UCSD-AML1 (cell line): ENCODE results near the gene SLC22A14.
"Not testable (repeated sequence)": the region's sequence is repeated elsewhere in the genome, so short reads cannot be mapped to it uniquely, and the experiment has no call there.

Experiments
- DNase-seq: peaks from one replicate; lab custom pipeline; 2025; ENCODE audit not compliant: unreplicated experiment; lab: John Stamatoyannopoulos, UW

The SLC22A14 gene

GRCh38 chr3:38312356-38312755 lies 30.3 kb downstream of the SLC22A14 start:
- DNase-seq: no peak

DNA sequence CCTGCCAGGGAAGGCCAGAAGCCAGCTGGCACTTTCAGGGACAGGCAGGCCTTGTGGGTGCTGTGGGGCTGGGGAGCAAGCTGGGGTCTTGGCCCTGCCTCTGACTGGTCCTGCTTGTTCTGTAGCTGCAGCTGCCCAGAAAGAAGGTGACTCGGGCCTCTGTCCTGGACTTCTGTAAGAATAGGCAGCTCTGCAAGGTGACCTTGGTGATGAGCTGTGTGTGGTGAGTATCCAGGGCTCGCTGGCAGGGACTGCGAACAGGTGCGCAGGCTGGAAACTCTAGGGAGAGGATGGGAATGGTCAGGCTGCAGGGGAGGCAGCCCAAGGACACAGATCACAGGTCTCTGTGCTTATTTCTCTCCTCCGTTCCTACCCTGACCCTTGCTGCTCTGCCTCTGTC lies 31.2 kb downstream of the SLC22A14 start:
- DNase-seq: no peak

DNA sequence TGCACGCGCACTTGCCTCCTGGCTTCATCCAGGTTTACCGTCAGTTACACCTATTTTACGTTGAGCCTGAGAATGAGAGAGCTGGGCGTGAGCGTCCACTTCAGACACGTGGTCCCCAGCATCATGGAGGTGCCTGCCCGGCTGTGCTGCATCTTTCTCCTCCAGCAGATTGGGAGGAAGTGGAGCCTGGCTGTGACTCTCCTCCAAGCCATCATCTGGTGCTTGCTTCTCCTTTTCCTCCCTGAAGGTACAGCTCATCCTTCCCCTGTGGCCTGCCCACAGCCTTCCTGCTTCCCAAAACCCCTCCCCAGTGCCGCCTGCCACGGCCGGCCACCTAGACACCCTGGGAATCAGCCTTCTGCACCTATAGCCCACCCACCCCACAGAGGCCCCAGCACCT lies 31.6 kb downstream of the SLC22A14 start:
- no peak for DNase-seq

DNA sequence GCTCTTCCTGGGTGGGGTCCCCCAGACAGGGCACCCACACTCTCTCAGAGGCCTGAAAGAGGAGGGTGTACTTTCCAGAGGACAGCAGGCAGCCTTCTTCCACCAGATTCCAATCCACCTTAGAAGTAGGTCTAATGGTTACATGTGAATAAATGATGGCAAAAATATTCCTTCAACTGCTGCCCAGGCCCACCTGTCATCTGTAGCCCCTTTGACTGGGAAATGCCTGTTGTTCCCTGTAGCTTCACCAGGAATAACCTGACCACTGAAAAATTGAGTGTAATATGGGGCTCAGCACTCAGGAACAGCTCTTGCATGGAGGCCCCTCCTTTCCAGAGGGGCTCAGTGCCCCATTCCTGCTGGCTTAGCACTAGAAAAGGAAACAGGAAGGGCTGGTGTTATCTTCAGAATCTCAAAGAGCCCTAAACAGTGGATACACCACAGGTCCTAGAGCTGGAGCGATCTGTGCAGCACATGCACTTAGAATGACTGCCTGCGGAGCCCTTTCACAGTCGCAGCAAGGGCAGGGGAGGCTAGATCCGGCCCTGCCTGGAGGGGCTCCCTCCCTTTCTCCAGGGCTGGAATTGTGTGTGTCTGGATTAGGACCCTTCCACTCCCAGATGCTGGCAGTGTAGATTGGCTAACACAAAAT lies 32.1 kb downstream of the SLC22A14 start:
- no peak for DNase-seq

- DNase-seq: no peak
These were observed 32.8 kb downstream of the SLC22A14 start for GRCh38 chr3:38314764-38315487.

DNA sequence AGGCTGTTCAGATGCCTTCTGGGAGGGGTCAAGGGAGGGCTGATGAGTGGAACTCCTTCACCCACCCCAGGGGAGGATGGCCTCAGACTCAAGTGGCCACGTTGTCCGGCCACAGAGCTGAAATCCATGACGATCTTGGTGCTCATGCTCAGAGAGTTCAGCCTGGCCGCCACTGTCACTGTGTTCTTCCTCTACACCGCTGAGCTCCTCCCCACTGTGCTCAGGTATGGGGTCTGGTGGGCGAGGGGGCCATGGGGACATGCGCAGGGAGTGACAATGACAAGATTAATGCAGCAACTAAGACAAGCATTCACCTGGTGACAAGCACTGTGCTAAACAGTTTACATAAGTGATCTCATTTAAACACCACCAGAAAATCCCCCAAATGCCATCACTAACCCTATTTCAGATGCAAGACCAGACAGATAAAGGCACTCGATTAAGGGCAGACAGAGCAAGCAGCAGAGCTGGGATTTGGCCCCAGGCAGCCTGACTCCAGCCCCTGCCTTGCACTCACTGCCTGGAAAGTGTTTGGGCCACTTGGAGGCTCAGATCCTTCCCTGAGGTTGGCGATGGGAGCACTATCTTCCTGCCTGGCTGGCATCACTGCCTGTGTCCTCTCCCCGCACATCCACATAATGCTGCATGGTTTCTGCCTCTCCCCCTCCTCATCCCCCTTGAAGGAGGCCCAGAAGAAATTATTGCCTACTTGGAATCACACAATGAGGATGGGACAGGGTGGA lies 33.6 kb downstream of the SLC22A14 start:
- DNase-seq: no peak

GRCh38 chr3:38316356-38317191 lies 34.5 kb downstream of the SLC22A14 start:
- DNase-seq: no peak

- DNase-seq: no peak
These were observed 35.2 kb downstream of the SLC22A14 start for GRCh38 chr3:38317192-38317759.

- DNase-seq: no peak
These were observed 36.9 kb downstream of the SLC22A14 start for GRCh38 chr3:38318766-38319671.

DNA sequence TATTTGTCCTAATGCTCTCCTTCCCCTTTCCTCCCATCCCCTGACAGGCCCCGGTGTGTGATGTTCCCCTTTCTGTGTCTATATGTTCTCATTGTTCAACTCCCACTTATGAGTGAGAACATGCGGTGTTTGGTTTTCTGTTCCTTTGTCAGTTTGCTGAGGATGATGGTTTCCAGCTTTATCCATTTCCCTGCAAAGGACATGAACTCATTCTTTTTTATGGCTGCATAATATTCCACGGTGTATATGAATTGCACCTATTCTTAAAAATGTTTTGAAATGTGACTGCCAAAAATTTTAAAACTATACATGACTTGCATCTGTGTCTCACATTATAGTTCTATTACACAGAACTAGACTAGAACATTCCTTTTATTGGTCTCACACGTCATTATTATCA lies 38.5 kb downstream of the SLC22A14 start:
- not testable (repeated sequence) for DNase-seq

GRCh38 chr3:38323060-38323459 lies 41.0 kb downstream of the SLC22A14 start:
- no peak for DNase-seq

DNA sequence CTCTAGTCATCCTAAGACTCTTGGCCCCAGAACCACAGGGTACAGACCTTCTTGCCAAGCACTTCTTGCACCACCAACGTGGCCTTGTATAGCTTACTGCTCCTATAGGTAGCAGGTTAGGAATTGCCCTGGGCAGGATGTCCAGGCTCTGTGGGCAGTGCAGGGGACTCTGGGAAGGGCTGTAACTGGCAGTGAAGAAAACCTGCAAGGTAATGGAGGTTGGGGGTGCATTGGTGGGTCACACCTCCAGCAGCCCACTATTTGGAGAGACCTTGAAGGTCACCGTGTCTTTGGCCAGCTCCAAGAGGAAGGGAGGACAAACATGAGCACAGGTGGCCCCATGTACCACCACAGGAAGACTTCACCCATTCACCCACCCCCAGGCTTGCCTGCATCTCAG lies 43.2 kb downstream of the SLC22A14 start:
- no peak for DNase-seq

DNA sequence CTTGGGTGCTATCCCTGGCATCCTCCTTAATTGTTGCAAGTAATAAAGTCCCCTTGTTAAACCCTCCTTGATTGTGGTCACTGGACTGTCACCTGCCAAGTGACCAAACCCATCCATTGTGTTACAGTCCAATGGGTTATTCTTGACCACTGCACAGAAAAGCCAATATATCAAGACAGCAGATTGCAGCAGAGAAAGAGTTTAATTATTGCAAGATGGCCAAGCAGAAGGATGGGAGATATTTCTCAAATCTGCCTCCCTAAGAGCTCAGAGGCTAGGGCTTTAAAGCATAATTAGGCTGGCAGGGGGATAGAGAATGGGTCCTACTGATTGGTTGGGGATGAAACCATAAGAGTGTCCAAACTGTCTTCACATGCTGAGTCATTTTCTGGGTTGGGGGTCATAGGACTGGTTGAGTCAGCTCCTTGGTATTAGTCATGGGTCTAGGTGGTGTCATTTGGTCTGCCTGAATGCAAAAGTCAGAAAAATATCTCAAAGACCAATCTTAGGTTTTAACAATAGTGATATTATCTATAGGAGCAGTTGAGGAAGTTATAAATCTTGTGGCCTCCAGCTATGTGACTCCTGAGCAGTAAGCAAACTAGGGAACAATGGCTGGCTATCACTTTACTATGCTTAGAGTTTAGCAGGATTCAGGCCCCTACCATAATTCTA lies 45.4 kb downstream of the SLC22A14 start:
- no peak for DNase-seq

GRCh38 chr3:38331257-38332022 lies 49.3 kb downstream of the SLC22A14 start:
- DNase-seq: no peak

DNA sequence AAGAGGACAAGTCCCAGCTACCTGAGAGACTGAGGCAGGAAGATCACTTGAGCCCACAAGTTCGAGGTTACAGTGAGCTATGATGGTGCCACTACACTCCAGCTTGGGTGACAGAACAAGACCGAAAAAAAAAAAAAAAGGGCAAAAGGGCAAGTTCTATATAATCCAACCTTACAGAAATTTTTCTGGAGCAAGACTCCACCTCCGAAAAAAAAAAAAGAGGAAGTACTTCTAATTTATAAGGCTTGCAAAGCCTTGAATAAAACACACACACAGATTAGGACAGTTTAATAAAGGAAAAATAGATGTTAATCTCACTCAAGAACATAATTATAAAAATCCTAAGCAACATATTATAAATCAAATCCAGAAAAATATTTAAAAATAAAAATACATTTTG lies 50.1 kb downstream of the SLC22A14 start:
- no peak for DNase-seq

DNA sequence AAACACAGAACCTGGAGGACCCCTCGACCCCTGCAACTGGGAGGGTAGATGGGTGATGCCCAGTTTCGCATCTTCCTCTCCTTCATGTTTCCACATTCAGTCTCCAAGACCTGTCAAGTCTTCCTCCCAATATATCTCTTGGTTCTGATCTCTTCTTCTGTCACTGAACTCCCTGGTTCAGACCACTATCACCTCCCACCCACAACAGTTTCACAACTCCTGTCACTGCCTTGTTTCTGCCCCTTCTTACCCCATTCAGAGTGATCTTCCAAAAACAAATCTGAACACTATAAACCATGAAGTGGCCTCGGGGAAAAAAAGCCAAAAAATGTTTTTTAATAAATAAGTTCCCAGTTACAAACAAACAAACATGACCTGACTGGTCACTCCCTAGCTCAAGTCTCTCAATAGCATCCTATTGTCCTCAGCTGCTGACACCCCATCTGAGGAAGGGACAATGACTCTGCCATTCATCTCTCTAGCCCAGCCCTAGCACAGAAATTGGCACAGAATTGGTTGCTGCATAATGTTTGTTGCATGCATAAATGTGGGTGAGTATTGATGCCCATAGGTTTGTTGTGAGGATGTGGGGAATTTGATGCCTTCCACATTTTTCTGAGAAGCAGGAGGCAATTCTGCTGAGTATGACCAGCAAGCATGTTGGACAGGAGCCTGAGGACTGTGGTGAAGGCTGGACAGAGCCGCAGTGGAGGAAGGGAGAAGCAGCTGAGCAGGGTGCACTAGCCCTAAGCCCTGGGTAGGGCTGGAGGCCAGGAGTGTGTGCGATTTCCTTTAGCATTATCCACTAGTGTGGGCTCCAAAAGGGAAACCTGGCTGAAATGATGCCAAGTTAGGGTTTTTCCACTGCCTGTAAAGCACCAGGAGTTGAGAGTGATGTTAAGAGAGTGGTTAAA lies 52.3 kb downstream of the SLC22A14 start:
- DNase-seq: no peak

GRCh38 chr3:38335263-38335662 lies 53.2 kb downstream of the SLC22A14 start:
- DNase-seq: no peak

DNA sequence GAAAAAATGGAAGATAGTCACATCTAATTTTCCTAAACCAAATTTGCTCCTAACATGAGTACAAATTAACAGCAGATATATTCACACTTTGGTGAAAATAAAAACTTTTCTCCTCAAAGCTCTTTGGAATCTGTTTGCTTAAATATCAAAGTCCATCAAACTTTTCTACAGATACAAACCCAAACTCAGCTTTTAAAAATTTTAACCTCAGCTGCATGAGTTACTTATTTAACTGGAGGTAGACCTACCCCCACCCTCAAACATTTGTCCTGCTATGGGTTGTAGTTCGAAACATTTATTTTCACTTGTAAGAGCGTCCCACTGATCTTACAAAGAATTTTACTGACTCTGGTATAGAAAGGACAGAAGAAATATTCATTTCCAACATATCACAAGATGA lies 55.6 kb downstream of the SLC22A14 start:
- DNase-seq: no peak
